Choroid plexus epithelial cell (primary cell): ENCODE measurements around the gene C16orf78.

Experiments
- DNase-seq: peaks from one replicate; pipeline ENCODE4 v3.0.0-alpha.2; 2010; ENCODE audit warnings: low read depth
- H3K4me3 ChIP-seq: 2 replicates; pipeline ENCODE4 v1.5.1; 2011; ENCODE audit warnings: low read depth, mild to moderate bottlenecking, control low read depth, low read length, moderate library complexity
- TF ChIP-seq, protein P1 (sequence below): conservative IDR thresholded peaks from 2 replicates; pipeline ENCODE4 v1.5.1; 2011; ENCODE audit warnings: low read depth, mild to moderate bottlenecking, control low read depth, inconsistent platforms, low read length, moderate library complexity

The C16orf78 gene

DNA sequence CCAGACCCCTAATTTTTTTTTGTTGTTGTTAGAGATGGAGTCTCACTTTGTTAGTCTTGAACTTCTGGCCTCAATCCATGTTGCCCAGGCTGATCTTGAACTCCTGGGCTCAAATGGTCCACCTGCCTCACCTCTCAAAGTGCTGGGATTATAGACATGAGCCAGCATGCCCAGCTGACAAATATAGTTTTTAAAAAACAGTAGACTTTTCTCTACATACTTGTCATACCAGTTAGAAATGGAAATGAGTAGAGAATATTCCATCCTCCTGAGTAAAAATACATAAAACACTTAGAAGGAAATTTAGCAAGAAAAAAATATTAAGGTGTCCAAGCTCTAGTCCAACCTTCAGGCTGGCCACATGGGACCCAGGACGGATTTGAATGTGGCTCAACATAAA, 21.4 kb downstream of the C16orf78 start:
- DNase-seq = no peak
- TF ChIP-seq, protein P1, sequence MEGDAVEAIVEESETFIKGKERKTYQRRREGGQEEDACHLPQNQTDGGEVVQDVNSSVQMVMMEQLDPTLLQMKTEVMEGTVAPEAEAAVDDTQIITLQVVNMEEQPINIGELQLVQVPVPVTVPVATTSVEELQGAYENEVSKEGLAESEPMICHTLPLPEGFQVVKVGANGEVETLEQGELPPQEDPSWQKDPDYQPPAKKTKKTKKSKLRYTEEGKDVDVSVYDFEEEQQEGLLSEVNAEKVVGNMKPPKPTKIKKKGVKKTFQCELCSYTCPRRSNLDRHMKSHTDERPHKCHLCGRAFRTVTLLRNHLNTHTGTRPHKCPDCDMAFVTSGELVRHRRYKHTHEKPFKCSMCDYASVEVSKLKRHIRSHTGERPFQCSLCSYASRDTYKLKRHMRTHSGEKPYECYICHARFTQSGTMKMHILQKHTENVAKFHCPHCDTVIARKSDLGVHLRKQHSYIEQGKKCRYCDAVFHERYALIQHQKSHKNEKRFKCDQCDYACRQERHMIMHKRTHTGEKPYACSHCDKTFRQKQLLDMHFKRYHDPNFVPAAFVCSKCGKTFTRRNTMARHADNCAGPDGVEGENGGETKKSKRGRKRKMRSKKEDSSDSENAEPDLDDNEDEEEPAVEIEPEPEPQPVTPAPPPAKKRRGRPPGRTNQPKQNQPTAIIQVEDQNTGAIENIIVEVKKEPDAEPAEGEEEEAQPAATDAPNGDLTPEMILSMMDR = no peak
- no peak overlapping the region for H3K4me3 ChIP-seq

GRCh38 chr16:49396206-49396720, 22.7 kb downstream of the C16orf78 start:
- H3K4me3 ChIP-seq = no peak overlapping the region
- TF ChIP-seq, protein P1 = no peak
- DNase-seq = no peak

DNA sequence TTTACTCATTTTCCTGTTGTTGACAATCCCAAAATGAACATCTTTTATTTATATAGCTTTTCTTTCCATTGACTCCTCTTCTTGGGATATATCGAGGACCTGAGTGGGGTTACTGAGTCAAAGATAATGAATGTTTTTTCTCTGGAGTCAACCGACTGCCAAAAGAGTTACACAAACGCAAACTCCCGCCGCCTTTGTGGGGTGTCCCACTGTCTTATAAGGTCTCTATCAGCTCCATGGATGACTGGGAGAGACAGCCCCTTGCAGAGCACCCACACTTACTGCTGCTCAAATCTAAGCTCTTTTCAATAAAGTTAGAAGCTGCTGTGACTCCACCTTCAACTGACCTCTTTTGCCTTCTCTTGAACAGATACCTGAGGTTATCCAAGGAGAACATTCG, 25.2 kb downstream of the C16orf78 start:
- DNase-seq = no peak
- TF ChIP-seq, protein P1 = no peak
- no peak overlapping the region for H3K4me3 ChIP-seq

GRCh38 chr16:49399594-49400364, 26.2 kb downstream of the C16orf78 start:
- TF ChIP-seq, protein P1 = no peak
- DNase-seq = no peak
- no peak overlapping the region for H3K4me3 ChIP-seq

GRCh38 chr16:49400611-49401010, 27.0 kb downstream of the C16orf78 start:
- DNase-seq = no peak
- TF ChIP-seq, protein P1 = no peak
- no peak overlapping the region for H3K4me3 ChIP-seq

DNA sequence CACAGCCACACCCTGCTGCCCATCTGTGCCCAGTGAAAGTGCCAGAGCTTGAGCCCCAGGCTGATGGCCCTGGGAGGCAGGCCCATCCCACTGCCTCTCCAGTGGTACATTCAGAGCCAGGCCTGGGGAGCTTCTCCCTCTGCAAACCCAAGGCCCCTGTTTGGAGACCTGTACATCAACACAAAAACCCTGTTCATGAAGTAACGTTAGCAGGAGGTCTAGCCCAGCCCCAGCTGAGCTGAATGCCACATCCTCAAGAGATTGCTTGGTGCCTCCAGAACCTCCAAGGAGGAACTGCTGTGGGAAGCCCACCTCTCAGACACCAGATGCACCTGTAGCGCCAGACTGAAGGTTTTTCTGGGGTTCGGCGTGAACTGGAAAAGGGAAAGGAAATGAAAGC, 31.5 kb downstream of the C16orf78 start:
- no peak for DNase-seq
- TF ChIP-seq, protein P1 = no peak
- no peak overlapping the region for H3K4me3 ChIP-seq

- no peak overlapping the region for H3K4me3 ChIP-seq
- TF ChIP-seq, protein P1 = no peak
- DNase-seq = no peak
Measured at GRCh38 chr16:49405530-49405929, 31.9 kb downstream of the C16orf78 start.
